ELR (cell line): ENCODE data around the gene CCDC192.

Experiments
- DNase-seq: peaks from one replicate; pipeline ENCODE4 v3.0.0-alpha.2; 2015; ENCODE audit warnings: low read depth

The CCDC192 gene

GRCh38 chr5:127957701-127958239 lies 254.6 kb downstream of the CCDC192 start:
- DNase-seq: no peak

- DNase-seq: no peak
Measured at GRCh38 chr5:127958421-127959011, 255.3 kb downstream of the CCDC192 start.

- peak; percentile 91 for DNase-seq
Measured at GRCh38 chr5:127959152-127959764, 256.1 kb downstream of the CCDC192 start.

- no peak for DNase-seq
Measured at GRCh38 chr5:127960270-127960691, 257.1 kb downstream of the CCDC192 start.

GRCh38 chr5:127961006-127961762 lies 258.0 kb downstream of the CCDC192 start:
- DNase-seq: no peak

GRCh38 chr5:127961763-127962145 lies 258.6 kb downstream of the CCDC192 start:
- no peak for DNase-seq

- DNase-seq: no peak
Measured at GRCh38 chr5:127962491-127962890, 259.3 kb downstream of the CCDC192 start.

GRCh38 chr5:127963233-127963632 lies 260.0 kb downstream of the CCDC192 start:
- DNase-seq: no peak

GRCh38 chr5:127963931-127964330 lies 260.7 kb downstream of the CCDC192 start:
- DNase-seq: peak; percentile 51

GRCh38 chr5:127967323-127967982 lies 264.3 kb downstream of the CCDC192 start:
- DNase-seq: no peak

- DNase-seq: no peak
Measured at GRCh38 chr5:127967983-127968592, 264.9 kb downstream of the CCDC192 start.

- DNase-seq: no peak
Measured at GRCh38 chr5:127969002-127969401, 265.8 kb downstream of the CCDC192 start.

GRCh38 chr5:127969651-127970050 lies 266.5 kb downstream of the CCDC192 start:
- DNase-seq: no peak

- no peak for DNase-seq
Measured at GRCh38 chr5:127970081-127970480, 266.9 kb downstream of the CCDC192 start.

- no peak for DNase-seq
Measured at GRCh38 chr5:127970854-127971425, 267.7 kb downstream of the CCDC192 start.

- DNase-seq: no peak
Measured at GRCh38 chr5:127975961-127976360, 272.8 kb downstream of the CCDC192 start.

- DNase-seq: no peak
Measured at GRCh38 chr5:127976525-127976924, 273.3 kb downstream of the CCDC192 start.

- DNase-seq: no peak
Measured at GRCh38 chr5:127976991-127977717, 274.0 kb downstream of the CCDC192 start.

- DNase-seq: no peak
Measured at GRCh38 chr5:127978738-127979300, 275.6 kb downstream of the CCDC192 start.

- no peak for DNase-seq
Measured at GRCh38 chr5:127979475-127979874, 276.3 kb downstream of the CCDC192 start.

- DNase-seq: no peak
Measured at GRCh38 chr5:127980843-127981242, 277.7 kb downstream of the CCDC192 start.
